NT2/D1 (cell line): ENCODE data around the gene OSBPL3.

ENCODE experiments used
- SUZ12 ChIP-seq: IDR thresholded peaks from 2 replicates; pipeline ENCODE4 v1.6.1; 2011; ENCODE audit not compliant: insufficient read length, insufficient read depth; ENCODE audit errors: extremely low read depth
- YY1 ChIP-seq: IDR thresholded peaks from 2 replicates; pipeline ENCODE4 v1.6.1; 2011; ENCODE audit not compliant: insufficient read length, insufficient read depth
- ZNF274 ChIP-seq: IDR thresholded peaks from 2 replicates; pipeline ENCODE4 v1.6.1; 2011; ENCODE audit warnings: mild to moderate bottlenecking, low read depth, low read length

GRCh38 chr7:24786941-24787340 is 193.0 kb downstream of the OSBPL3 start:
- TF ChIP-seq SUZ12 (no peak), YY1 (no peak), ZNF274 (no peak)
